BJ (cell line): ENCODE measurements around the gene CCDC70. TPM values are rescaled to one million over a fixed set of nuclear protein-coding genes. Genes with fewer than 3 reads are reported as not detected.
"Not testable (repeated sequence)": the region's sequence is repeated elsewhere in the genome, so short reads cannot be mapped to it uniquely, and the experiment has no call there.

Experiments used
- CTCF ChIA-PET: fragments of 350-600 bp; formaldehyde crosslinking; extraction: SDS; loops from one replicate; lab custom pipeline; 2021; ENCODE audit warnings: antibody characterized with exemption, inconsistent platforms; lab: Yijun Ruan, JAX
- POLR2A ChIA-PET: fragments of 300-600 bp; sonication (Branson Sonifier 250); formaldehyde crosslinking; extraction: SDS; loops from one replicate; lab custom pipeline; 2021; ENCODE audit warnings: antibody characterized with exemption; lab: Charles Lee
- DNase-seq: peaks from one replicate; pipeline ENCODE4 v3.0.0-alpha.2; 2011; ENCODE audit warnings: low read depth
- H3K27me3 ChIP-seq: 2 replicates; pipeline ENCODE4 v1.6.0; 2011; ENCODE audit warnings: low read length; ENCODE audit not compliant: control insufficient read depth, insufficient read depth
- H3K36me3 ChIP-seq: 2 replicates; pipeline ENCODE4 v1.5.1; 2011; ENCODE audit warnings: low read length; ENCODE audit not compliant: control insufficient read depth, insufficient read depth
- H3K4me3 ChIP-seq: 2 replicates; pipeline ENCODE4 v1.5.1; 2011; ENCODE audit warnings: low read depth, mild to moderate bottlenecking, control low read depth, low read length
- polyA plus RNA-seq: library from polyadenylated mRNA; depleted of rRNA; stranded (reverse); fragments of >200 nt; gene quantifications from 2 replicates; pipeline ENCODE4 v1.2.3, GENCODE V29; 2011
- TF ChIP-seq, protein P1 (sequence below): IDR thresholded peaks from 2 replicates; pipeline ENCODE4 v1.5.1; 2011; ENCODE audit warnings: low read depth, mild to moderate bottlenecking, control low read depth, inconsistent platforms, low read length, moderate library complexity; ENCODE audit not compliant: insufficient read depth

Gene CCDC70
- polyA plus RNA-seq, 1 experiment: not detected

DNA sequence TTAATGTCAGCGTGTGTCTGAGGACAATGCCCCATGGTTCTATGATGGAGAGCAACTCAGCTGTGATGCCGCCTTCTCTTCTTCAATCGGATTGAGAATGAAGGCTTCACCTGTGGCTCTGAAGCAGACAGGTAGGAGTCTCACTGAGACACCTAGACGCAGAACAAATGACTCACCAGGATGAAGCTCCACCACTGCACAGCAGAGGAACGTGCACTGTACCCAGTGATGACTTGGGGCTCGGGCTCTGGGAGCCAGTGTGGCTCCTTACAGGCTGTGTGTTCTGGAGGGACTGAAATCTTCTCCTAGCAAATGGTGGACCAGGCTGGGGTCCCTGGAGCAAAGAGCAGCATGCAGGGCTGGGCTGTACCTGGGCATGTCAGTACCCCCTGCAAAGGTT lies 44.0 kb downstream of the CCDC70 start:
- no peaks in the 10 kb centered on the region for H3K36me3 ChIP-seq
- TF ChIP-seq, protein P1, sequence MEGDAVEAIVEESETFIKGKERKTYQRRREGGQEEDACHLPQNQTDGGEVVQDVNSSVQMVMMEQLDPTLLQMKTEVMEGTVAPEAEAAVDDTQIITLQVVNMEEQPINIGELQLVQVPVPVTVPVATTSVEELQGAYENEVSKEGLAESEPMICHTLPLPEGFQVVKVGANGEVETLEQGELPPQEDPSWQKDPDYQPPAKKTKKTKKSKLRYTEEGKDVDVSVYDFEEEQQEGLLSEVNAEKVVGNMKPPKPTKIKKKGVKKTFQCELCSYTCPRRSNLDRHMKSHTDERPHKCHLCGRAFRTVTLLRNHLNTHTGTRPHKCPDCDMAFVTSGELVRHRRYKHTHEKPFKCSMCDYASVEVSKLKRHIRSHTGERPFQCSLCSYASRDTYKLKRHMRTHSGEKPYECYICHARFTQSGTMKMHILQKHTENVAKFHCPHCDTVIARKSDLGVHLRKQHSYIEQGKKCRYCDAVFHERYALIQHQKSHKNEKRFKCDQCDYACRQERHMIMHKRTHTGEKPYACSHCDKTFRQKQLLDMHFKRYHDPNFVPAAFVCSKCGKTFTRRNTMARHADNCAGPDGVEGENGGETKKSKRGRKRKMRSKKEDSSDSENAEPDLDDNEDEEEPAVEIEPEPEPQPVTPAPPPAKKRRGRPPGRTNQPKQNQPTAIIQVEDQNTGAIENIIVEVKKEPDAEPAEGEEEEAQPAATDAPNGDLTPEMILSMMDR: no peak
- CTCF ChIA-PET: no interaction called here

DNA sequence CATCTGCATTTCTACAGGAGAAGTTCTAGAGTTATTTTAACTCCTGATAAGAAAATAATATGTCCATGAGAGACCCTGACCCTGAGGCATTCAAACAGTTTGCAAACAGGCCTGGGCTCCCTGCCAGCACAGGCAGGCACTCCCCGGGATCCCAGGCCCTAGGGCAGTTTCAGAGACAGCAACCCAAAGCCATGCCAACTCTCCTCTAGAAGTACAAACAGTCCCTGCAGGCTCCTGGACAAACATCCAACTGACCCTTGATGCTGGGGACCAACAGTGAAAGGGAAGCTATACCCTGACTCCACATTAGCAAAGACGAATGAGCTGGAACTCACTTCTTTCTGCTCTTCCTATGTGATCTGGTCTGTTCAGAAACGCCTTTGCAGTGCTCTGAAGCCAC lies 44.8 kb downstream of the CCDC70 start:
- CTCF ChIA-PET: interaction anchor here (0.6 to 1.2 kb wide), 3 partner anchors 11 to 221 kb away, joined by 3 to 5 read pairs (median 3); no protein-coding TSS in a partner anchor
- TF ChIP-seq, protein P1: no peak
- Histone ChIP-seq H3K36me3 (no peaks in the 10 kb centered on the region), H3K27me3 (no peaks in the 10 kb centered on the region), H3K4me3 (no peak overlapping the region)
- no peak for DNase-seq
- POLR2A ChIA-PET: no interaction called here

More for the DNA sequence above, 44.0 kb downstream of the CCDC70 start:
- H3K27me3 ChIP-seq: no peaks in the 10 kb centered on the region; the same call in 1 of the 2 replicates
- no peak for DNase-seq
- H3K4me3 ChIP-seq: no peak overlapping the region
- POLR2A ChIA-PET: no interaction called here

DNA sequence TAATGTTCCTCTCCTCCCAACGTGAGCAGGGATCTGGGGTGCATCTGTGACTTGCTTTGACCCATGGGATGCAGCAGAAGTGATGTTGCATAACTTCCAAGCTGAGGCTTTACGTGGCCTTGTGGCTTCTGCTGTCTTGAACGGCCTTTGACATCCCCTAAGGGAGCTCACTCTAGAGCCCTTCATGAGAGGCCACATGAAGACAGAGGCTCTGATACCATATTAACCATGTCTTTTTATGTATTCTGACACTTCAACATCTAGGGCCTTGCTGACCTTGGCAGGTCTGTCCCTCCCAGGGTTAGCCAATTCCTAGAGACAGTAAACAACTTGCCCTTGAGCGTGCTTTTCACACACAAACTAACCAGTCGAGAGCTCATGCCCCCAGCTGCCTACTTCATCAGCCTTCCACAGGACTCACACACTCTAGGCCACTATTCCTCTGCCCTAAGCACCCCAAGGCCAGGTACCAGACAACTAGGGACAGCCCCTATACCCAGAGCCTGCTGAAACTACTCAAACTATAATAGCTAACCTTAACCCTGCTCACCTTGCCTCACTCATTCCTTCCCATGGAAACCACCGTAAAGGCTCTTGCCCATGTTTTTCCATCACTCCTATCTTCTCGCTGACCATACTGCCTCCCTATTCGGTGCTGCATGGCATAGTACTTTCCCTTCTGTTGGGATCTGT lies 45.4 kb downstream of the CCDC70 start:
- no peaks in the 10 kb centered on the region for H3K27me3 ChIP-seq
- no peak overlapping the region for H3K4me3 ChIP-seq
- CTCF ChIA-PET: interaction anchor here (0.9 to 1.2 kb wide), 2 partner anchors 12 to 221 kb away, joined by 3 read pairs; no protein-coding TSS in a partner anchor
- TF ChIP-seq, protein P1: no peak
- H3K36me3 ChIP-seq: no peaks in the 10 kb centered on the region
- no peak for DNase-seq
- POLR2A ChIA-PET: no interaction called here

DNA sequence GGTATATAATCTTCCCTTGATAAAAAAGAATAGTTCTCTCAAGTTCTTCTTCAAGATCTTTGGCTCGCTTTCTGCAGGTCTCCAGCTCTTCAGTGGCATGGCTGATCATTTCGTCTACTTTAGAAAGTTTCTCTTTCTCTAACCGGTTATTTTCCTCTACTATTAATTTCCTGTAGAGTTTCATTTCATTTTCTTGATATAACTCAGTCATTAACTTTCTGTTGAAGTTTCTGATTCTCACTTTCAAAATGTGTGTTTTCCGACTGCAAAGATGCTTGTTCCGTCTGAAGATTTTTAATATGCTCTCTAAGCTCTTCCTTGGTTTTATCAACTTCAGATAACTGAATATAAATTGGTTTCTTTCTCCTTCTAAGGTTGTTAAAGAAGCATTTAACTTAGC lies 47.5 kb downstream of the CCDC70 start:
- POLR2A ChIA-PET, H3K27me3 ChIP-seq, DNase-seq, H3K36me3 ChIP-seq, H3K4me3 ChIP-seq: not testable (repeated sequence)
- CTCF ChIA-PET: interaction anchor here (0.9 kb wide), 1 partner anchor 50 kb away, joined by 3 read pairs; no protein-coding TSS in a partner anchor

DNA sequence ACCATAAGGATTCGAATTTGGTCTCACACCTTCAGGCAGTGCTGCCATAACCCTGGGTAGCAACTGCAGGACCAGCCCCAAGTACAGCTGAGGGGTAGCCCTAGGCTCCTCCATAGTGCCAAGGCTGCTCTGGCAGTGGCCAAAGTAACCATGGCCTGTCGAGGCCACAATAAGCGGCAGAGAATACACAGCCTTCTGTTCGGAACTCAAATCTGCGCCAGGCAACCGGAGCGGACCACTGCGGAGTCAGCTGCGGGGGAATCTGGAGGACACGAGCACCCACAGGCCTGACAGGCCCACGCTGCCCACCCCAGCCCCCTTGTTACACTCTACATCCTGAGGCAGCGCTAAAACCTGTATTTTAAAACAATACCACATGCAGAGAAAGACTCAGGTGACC lies 48.7 kb downstream of the CCDC70 start:
- CTCF ChIA-PET: interaction anchor here (0.8 kb wide), 1 partner anchor 85 kb away, joined by 5 read pairs; no protein-coding TSS in a partner anchor
- TF ChIP-seq, protein P1: no peak

More for the DNA sequence above, 48.7 kb downstream of the CCDC70 start:
- no peak for DNase-seq
- POLR2A ChIA-PET: no interaction called here
- no peaks in the 10 kb centered on the region for H3K27me3 ChIP-seq
- H3K36me3 ChIP-seq: no peaks in the 10 kb centered on the region; the same call in 1 of the 2 replicates
- no peak overlapping the region for H3K4me3 ChIP-seq
